Glutamatergic neuron (in vitro differentiated cells): Measurements from ENCODE around the gene PTPRM. TPM values are rescaled to one million over a fixed set of nuclear protein-coding genes. Genes with fewer than 3 reads are reported as not detected.

Source experiments
- DNase-seq: peaks from one replicate; pipeline ENCODE4 v3.0.0; 2022
- H3K27ac Mint-ChIP-seq: one replicate; pipeline ENCODE4 v1.8.0; 2020; ENCODE audit warnings: mild to moderate bottlenecking, mixed read lengths, inconsistent platforms; ENCODE audit not compliant: unreplicated experiment
- H3K27me3 Mint-ChIP-seq: one replicate; pipeline ENCODE4 v1.8.0; 2020; ENCODE audit warnings: mild to moderate bottlenecking, moderate library complexity, mixed read lengths, inconsistent platforms; ENCODE audit not compliant: unreplicated experiment
- H3K36me3 Mint-ChIP-seq: one replicate; pipeline ENCODE4 v1.8.0; 2020; ENCODE audit warnings: mild to moderate bottlenecking, mixed read lengths, inconsistent platforms; ENCODE audit not compliant: unreplicated experiment
- H3K4me1 Mint-ChIP-seq: one replicate; pipeline ENCODE4 v1.8.0; 2020; ENCODE audit warnings: mild to moderate bottlenecking, low read depth, mixed read lengths, inconsistent platforms; ENCODE audit not compliant: unreplicated experiment
- H3K4me3 Mint-ChIP-seq: one replicate; pipeline ENCODE4 v1.8.0; 2020; ENCODE audit warnings: mild to moderate bottlenecking, mixed read lengths, inconsistent platforms; ENCODE audit not compliant: unreplicated experiment
- H3K9me3 Mint-ChIP-seq: one replicate; pipeline ENCODE4 v1.8.0; 2020; ENCODE audit warnings: mild to moderate bottlenecking, moderate library complexity, mixed read lengths, inconsistent platforms; ENCODE audit not compliant: unreplicated experiment
- total RNA-seq: library from RNA; stranded (reverse); fragmentation: NEBNext Ultra II Directional; extraction: Animal tissue kit (Norgen Biotek cat#: 25700); gene quantifications from one replicate; pipeline ENCODE4 v1.2.1, GENCODE V29; 2021; ENCODE audit not compliant: unreplicated experiment
- TF ChIP-seq, protein P1 (sequence below): fragments of 200-600 bp; sonication (generic); IDR thresholded peaks from one replicate; pipeline ENCODE4 v1.5.0; 2021; ENCODE audit not compliant: partially characterized antibody, unreplicated experiment

The PTPRM gene
- total RNA-seq, 1 donor from 2014 or later, result 23.9 TPM

DNA sequence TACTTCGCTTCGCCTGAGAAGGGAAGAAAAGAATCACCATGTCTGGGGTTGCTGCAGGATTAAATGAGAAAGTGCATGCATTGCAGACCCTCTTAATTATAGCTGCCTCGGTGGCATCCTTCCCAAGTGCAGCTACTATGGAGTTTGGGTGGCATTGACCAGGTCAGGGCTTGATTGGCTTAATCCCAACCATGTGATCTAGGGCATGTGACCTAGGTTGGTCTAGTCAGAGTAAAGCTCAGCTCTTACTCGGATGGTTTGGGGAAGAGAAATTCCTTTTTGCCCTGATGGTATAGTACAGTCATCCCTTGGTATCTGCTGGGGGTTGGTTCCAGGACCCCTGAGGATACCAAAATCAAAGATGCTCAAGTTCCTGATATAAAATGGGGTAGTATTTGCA, 863.9 kb downstream of the PTPRM start:
- peaks cover 3% of the 10 kb centered on the region for H3K27me3 Mint-ChIP-seq
- H3K36me3 Mint-ChIP-seq, result peaks cover 5% of the 10 kb centered on the region
- TF ChIP-seq, protein P1, sequence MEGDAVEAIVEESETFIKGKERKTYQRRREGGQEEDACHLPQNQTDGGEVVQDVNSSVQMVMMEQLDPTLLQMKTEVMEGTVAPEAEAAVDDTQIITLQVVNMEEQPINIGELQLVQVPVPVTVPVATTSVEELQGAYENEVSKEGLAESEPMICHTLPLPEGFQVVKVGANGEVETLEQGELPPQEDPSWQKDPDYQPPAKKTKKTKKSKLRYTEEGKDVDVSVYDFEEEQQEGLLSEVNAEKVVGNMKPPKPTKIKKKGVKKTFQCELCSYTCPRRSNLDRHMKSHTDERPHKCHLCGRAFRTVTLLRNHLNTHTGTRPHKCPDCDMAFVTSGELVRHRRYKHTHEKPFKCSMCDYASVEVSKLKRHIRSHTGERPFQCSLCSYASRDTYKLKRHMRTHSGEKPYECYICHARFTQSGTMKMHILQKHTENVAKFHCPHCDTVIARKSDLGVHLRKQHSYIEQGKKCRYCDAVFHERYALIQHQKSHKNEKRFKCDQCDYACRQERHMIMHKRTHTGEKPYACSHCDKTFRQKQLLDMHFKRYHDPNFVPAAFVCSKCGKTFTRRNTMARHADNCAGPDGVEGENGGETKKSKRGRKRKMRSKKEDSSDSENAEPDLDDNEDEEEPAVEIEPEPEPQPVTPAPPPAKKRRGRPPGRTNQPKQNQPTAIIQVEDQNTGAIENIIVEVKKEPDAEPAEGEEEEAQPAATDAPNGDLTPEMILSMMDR, result no peak
- H3K4me3 Mint-ChIP-seq, result no peak overlapping the region
- H3K4me1 Mint-ChIP-seq, result no peaks in the 10 kb centered on the region
- H3K27ac Mint-ChIP-seq, result no peak overlapping the region
- no peak for DNase-seq
- H3K9me3 Mint-ChIP-seq, result peaks cover 6% of the 10 kb centered on the region

DNA sequence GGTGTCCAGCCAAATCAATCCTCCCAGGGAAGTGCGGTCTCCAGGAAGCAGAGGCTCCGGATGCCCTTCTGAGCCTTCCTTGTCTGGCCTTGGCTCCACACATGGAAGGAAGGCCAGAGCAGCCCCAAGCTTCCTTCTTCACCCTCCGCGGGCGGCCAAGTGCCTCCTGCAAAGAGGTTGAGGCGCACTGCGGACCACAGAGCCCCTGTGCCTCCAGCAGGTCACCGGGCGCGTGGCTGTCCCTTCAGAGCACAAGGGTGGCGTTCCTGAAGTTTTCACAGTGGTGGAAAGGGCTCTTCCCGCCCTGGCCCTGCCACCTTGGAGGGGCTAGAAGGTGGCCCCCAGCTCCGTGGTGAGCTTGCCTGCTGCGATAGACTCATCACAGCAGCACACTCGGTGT, 866.2 kb downstream of the PTPRM start:
- Mint-ChIP-seq H3K4me3 (no peak overlapping the region), H3K27me3 (peaks cover 3% of the 10 kb centered on the region), H3K4me1 (no peaks in the 10 kb centered on the region), H3K27ac (no peak overlapping the region), H3K9me3 (peaks cover 5% of the 10 kb centered on the region), H3K36me3 (peaks cover 5% of the 10 kb centered on the region)
- TF ChIP-seq, protein P1, result no peak
- DNase-seq, result no peak

DNA sequence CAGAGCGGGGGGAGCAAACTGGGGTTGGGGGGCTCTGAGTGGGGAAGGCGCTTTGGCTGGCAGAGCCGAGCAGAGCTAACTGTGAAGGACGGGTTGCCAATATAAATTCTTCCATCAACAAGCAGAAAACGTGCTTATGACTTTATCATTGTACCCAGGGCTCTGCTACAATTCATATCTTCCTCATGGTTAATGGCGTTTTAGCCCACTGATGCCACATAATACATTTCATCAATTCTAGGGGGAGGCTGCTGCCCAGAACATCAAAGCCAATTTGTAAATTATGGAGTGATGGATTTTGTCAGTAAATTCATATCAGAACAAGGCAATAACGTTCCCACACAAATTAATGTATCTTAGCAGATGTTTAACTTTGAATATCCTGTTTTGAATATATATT, 866.7 kb downstream of the PTPRM start:
- Mint-ChIP-seq H3K4me1 (no peaks in the 10 kb centered on the region), H3K9me3 (peaks cover 5% of the 10 kb centered on the region), H3K27me3 (peaks cover 3% of the 10 kb centered on the region), H3K36me3 (peaks cover 5% of the 10 kb centered on the region), H3K4me3 (no peak overlapping the region), H3K27ac (no peak overlapping the region)
- no peak for DNase-seq
- TF ChIP-seq, protein P1, result no peak

DNA sequence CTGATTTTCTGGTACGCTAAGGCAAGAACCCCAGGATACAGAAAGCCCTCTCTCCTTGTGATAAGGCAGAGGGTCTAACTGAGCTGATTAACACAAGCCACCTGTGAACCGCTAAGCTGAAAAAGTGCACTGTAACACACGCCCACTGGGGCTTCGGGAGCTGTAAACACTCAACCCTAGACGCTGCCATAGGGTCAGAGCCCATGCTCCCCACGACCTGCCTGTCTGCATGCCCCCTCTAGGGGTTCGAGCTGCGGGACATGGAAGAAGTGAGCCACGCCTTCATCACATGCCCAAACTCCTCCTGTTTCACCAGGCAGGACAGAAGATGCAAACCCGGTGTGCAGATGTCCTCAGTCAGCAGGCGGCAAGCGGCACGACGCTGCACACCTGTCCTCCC, 868.3 kb downstream of the PTPRM start:
- no peak overlapping the region for H3K27ac Mint-ChIP-seq

DNA sequence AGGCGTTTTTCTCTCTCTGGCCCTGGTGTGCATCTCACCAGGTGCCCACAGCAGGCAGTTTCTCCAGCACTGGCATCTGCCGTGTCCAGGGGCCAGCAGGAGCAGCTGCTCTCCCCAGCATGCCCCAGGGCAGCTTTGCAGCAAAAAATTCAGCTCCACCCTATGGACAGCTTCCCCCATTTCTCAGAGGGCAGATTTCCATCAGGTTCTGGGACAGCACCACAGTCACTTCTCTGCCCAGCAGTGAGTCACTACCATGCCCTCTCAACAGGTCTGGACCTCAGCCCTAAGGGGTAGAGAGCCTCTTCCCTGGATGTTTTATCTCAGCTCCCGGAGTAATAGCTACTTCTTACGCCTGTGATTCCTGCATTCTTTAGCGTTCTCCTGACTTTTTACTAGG, 871.9 kb downstream of the PTPRM start:
- TF ChIP-seq, protein P1, result no peak
- peaks cover 6% of the 10 kb centered on the region for H3K9me3 Mint-ChIP-seq
- DNase-seq, result no peak
- H3K27ac Mint-ChIP-seq, result no peak overlapping the region
- peaks cover 3% of the 10 kb centered on the region for H3K27me3 Mint-ChIP-seq
- H3K4me3 Mint-ChIP-seq, result no peak overlapping the region
- H3K36me3 Mint-ChIP-seq, result peaks cover 8% of the 10 kb centered on the region
- no peaks in the 10 kb centered on the region for H3K4me1 Mint-ChIP-seq

More for the DNA sequence above, 868.3 kb downstream of the PTPRM start:
- peaks cover 5% of the 10 kb centered on the region for H3K36me3 Mint-ChIP-seq
- no peaks in the 10 kb centered on the region for H3K4me1 Mint-ChIP-seq
- H3K4me3 Mint-ChIP-seq, result no peak overlapping the region
- H3K9me3 Mint-ChIP-seq, result peaks cover 5% of the 10 kb centered on the region
- DNase-seq, result no peak
- TF ChIP-seq, protein P1, result no peak
- peaks cover 3% of the 10 kb centered on the region for H3K27me3 Mint-ChIP-seq
